Panc1 (cell line): ENCODE measurements around the gene STPG4. TPM values are rescaled to one million over a fixed set of nuclear protein-coding genes. Genes with fewer than 3 reads are reported as not detected.

ENCODE experiments used
- ATAC-seq: fragments of 200-7000 bp; cut with Tn5 transposase; 2 replicates; pipeline ENCODE4 v1.9.1; 2020; ENCODE audit warnings: mild to moderate bottlenecking, moderate library complexity
- BruUV-seq: library from RNA; stranded (reverse); fragments of 400-500 nt; replicated peaks from 2 replicates; lab custom pipeline; 2021; lab: Mats Ljungman, UMichigan
- CTCF ChIA-PET: fragments of 300-600 bp; sonication (Branson Sonifier 250); formaldehyde crosslinking; loops from one replicate; lab custom pipeline; 2022; ENCODE audit warnings: antibody characterized with exemption; lab: Charles Lee
- POLR2A ChIA-PET: fragments of 300-600 bp; sonication (Branson Sonifier 250); formaldehyde crosslinking; loops from one replicate; lab custom pipeline; 2022; ENCODE audit warnings: antibody characterized with exemption; lab: Charles Lee
- DNase-seq: peaks from one replicate; pipeline ENCODE4 v3.0.0-alpha.2; 2010; ENCODE audit warnings: low read depth, low spot score
- H3K27ac ChIP-seq: 2 replicates; pipeline ENCODE4 v1.5.1; 2011; ENCODE audit warnings: mild to moderate bottlenecking, low read length, inconsistent platforms
- H3K27me3 ChIP-seq: fragments of 200-500 bp; sonication (Bioruptor generic); 2 replicates; pipeline ENCODE4 v1.6.0; 2014; ENCODE audit warnings: low read length, inconsistent platforms; ENCODE audit not compliant: control insufficient read depth, insufficient read depth
- H3K36me3 ChIP-seq: fragments of 200-500 bp; sonication (Bioruptor generic); 2 replicates; pipeline ENCODE4 v1.5.1; 2014; ENCODE audit warnings: inconsistent platforms, mild to moderate bottlenecking, low read length, moderate library complexity; ENCODE audit not compliant: control insufficient read depth, insufficient read depth
- H3K4me1 ChIP-seq: 2 replicates; pipeline ENCODE4 v1.5.1; 2011; ENCODE audit warnings: inconsistent platforms, mild to moderate bottlenecking, low read length, moderate library complexity; ENCODE audit not compliant: control insufficient read depth, insufficient read depth
- H3K4me3 ChIP-seq, 2 experiments: 2 replicates each; pipeline ENCODE4 v1.5.1; 2011 to 2012; ENCODE audit warnings: low read depth in 2 of 2, low read length in 2 of 2, mild to moderate bottlenecking in 2 of 2, inconsistent platforms in 1 of 2, moderate library complexity in 1 of 2
- H3K9me3 ChIP-seq: fragments of 200-500 bp; sonication (Bioruptor generic); 2 replicates; pipeline ENCODE4 v1.5.1; 2014; ENCODE audit warnings: low read depth, mild to moderate bottlenecking, inconsistent platforms, low read length, moderate library complexity; ENCODE audit not compliant: control insufficient read depth, insufficient read depth
- POLR2AphosphoS5 ChIP-seq: IDR thresholded peaks from 2 replicates; pipeline ENCODE4 v1.6.1; 2012; ENCODE audit warnings: mild to moderate bottlenecking, low read depth, low read length, moderate library complexity
- SIN3A ChIP-seq: IDR thresholded peaks from 2 replicates; pipeline ENCODE4 v1.6.1; 2012; ENCODE audit warnings: low read depth, mild to moderate bottlenecking, low read length, moderate library complexity, borderline replicate concordance; ENCODE audit not compliant: insufficient read depth
- TCF7L2 ChIP-seq: IDR thresholded peaks from 2 replicates; pipeline ENCODE4 v1.6.1; 2011; ENCODE audit warnings: mild to moderate bottlenecking, low read depth, low read length, inconsistent platforms
- in situ Hi-C: cut with HindIII; loops from 2 replicates; pipeline ENCODE4 v1.10.0; 2016; ENCODE audit warnings: low sequenced_read_pairs, low pct_unique_long_range_greater_than_20kb
- intact Hi-C: fragments of 100-400 bp; cut with micrococcal nuclease; formaldehyde crosslinking; loops from one replicate; pipeline ENCODE4 v1.10.0; 2022; ENCODE audit not compliant: unreplicated experiment
- total RNA-seq: library from RNA; stranded (reverse); gene quantifications from one replicate; pipeline ENCODE4 v1.2.1, GENCODE V29; 2021; ENCODE audit not compliant: unreplicated experiment
- TF ChIP-seq, protein P1 (sequence below), 2 experiments: IDR thresholded peaks; 2 replicates each; pipeline ENCODE4 v1.6.1; 2011 to 2012; ENCODE audit warnings: low read depth in 2 of 2, control low read depth in 1 of 2, low read length in 1 of 2, mild to moderate bottlenecking in 1 of 2, moderate library complexity in 1 of 2; ENCODE audit not compliant: insufficient read depth in 1 of 2
- TF ChIP-seq, protein P2 (sequence below): fragments of 450-650 bp; IDR thresholded peaks from 2 replicates; pipeline ENCODE4 v1.5.1; 2017; ENCODE audit warnings: mild to moderate bottlenecking

Gene STPG4
- total RNA-seq, 1 experiment from 2014 or later: 0.36 TPM

DNA sequence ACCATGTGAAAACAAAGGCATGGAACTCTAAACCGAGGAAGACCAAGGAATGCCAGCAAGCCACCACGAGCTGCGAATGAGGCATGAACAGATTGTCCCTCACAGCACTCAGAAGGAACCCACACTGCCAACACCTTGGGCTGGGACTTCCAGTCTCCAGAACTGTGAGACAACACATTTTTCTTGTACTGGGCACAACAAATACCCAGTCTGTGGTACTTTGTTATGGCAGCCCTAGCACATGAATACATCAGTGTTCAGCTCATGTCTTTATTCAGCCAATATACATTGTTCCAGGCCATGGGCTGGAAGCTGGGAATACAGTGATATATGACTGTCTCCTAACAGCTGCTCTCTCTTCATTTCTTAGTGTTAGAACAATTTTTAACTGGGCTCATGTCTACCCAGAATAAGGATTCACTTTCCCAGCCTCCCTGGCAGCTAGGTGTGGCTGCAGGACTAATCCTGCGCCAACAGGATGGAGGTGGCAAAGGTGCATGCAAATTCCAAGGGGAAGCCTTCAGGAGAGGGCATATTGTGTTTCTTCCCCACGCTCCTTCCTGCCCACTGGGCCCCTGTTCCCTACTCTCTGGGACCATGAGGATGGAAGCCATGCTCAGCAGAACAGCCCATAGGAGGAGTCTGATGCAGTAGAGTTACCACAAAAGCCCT is 59.6 kb downstream of the STPG4 start:
- Histone ChIP-seq H3K36me3 (no peaks in the 10 kb centered on the region), H3K9me3 (no peaks in the 10 kb centered on the region), H3K4me1 (no peaks in the 10 kb centered on the region), H3K27me3 (no peaks in the 10 kb centered on the region), H3K27ac (no peak overlapping the region), H3K4me3 (no peak overlapping the region)
- no TSS peak for BruUV-seq
- in situ Hi-C loops (no loop called here), intact Hi-C loops (no loop called here)
- POLR2A ChIA-PET: no interaction called here
- TF ChIP-seq POLR2AphosphoS5: no peak
- no peak for TF ChIP-seq TCF7L2
- TF ChIP-seq, protein P1, sequence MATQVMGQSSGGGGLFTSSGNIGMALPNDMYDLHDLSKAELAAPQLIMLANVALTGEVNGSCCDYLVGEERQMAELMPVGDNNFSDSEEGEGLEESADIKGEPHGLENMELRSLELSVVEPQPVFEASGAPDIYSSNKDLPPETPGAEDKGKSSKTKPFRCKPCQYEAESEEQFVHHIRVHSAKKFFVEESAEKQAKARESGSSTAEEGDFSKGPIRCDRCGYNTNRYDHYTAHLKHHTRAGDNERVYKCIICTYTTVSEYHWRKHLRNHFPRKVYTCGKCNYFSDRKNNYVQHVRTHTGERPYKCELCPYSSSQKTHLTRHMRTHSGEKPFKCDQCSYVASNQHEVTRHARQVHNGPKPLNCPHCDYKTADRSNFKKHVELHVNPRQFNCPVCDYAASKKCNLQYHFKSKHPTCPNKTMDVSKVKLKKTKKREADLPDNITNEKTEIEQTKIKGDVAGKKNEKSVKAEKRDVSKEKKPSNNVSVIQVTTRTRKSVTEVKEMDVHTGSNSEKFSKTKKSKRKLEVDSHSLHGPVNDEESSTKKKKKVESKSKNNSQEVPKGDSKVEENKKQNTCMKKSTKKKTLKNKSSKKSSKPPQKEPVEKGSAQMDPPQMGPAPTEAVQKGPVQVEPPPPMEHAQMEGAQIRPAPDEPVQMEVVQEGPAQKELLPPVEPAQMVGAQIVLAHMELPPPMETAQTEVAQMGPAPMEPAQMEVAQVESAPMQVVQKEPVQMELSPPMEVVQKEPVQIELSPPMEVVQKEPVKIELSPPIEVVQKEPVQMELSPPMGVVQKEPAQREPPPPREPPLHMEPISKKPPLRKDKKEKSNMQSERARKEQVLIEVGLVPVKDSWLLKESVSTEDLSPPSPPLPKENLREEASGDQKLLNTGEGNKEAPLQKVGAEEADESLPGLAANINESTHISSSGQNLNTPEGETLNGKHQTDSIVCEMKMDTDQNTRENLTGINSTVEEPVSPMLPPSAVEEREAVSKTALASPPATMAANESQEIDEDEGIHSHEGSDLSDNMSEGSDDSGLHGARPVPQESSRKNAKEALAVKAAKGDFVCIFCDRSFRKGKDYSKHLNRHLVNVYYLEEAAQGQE (IDR thresholded peaks at IDR 0.05; ENCODE audit: insufficient read depth in 1 of 2, low read depth in 2 of 2, low read length in 1 of 2): no peak
- TF ChIP-seq, protein P2, sequence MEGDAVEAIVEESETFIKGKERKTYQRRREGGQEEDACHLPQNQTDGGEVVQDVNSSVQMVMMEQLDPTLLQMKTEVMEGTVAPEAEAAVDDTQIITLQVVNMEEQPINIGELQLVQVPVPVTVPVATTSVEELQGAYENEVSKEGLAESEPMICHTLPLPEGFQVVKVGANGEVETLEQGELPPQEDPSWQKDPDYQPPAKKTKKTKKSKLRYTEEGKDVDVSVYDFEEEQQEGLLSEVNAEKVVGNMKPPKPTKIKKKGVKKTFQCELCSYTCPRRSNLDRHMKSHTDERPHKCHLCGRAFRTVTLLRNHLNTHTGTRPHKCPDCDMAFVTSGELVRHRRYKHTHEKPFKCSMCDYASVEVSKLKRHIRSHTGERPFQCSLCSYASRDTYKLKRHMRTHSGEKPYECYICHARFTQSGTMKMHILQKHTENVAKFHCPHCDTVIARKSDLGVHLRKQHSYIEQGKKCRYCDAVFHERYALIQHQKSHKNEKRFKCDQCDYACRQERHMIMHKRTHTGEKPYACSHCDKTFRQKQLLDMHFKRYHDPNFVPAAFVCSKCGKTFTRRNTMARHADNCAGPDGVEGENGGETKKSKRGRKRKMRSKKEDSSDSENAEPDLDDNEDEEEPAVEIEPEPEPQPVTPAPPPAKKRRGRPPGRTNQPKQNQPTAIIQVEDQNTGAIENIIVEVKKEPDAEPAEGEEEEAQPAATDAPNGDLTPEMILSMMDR: no peak
- no peak for TF ChIP-seq SIN3A
- ATAC-seq: no peak
- CTCF ChIA-PET: no interaction called here
- no peak for DNase-seq

DNA sequence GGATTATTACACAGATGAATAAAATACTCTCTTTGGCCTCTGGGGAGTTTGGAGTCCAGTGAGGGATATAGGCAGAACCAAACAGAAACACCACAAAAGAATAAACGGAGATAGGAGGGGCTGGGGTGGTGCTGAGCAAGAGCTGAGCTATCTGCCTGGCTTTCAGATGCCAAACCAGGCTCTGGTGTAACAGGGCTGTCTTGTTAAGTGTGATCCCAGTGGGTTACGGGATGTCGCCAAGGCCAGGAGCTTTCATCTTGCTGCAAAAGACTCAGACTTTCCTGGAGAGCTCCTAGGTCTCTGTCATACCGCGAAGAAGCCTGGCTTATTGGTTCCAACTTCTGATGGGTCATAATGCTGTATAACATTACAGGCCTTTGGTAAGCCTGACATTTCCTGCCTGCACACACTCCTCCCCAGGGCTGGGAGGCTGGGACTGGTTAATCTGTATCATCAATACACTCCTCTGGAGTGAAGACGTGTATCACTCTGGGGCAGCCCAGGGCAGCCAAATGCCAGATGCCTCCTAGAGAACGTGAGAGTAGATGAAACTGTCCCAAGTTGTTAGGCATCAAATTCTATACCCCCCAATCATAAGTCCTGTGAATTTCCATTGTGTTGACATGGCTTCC is 60.5 kb downstream of the STPG4 start:
- intact Hi-C loops (no loop called here), in situ Hi-C loops (no loop called here)
- CTCF ChIA-PET: no interaction called here
- BruUV-seq: no TSS peak
- H3K4me3 ChIP-seq: no peak overlapping the region
- no peaks in the 10 kb centered on the region for H3K27me3 ChIP-seq
- H3K9me3 ChIP-seq: no peaks in the 10 kb centered on the region
- POLR2A ChIA-PET: interaction anchor here (0.6 kb wide), 2 partner anchors 18 to 444 kb away, joined by 3 to 11 read pairs; no protein-coding TSS in a partner anchor
- no peak for TF ChIP-seq POLR2AphosphoS5
- H3K27ac ChIP-seq: no peak overlapping the region
- ATAC-seq: no peak
- no peaks in the 10 kb centered on the region for H3K4me1 ChIP-seq
- H3K36me3 ChIP-seq: no peaks in the 10 kb centered on the region
- DNase-seq: no peak

DNA sequence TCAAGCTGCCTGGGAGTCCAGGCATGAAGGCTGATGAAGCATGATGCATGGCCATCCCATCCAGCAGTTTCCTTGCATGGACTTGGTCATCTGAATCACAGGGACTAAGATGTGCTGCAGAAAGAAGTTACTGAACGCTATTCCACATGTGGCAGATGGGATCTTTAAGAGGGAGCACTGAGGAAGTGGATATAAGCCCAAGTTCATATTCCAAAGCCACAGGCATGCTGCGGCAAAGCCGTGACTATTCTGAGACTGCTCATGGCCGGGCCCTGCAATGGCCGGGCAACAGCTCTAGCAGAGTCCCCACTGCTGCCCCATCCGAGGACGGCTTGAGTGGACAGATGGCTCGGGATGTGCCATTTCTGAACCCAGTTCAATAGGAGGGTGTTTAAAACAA is 61.5 kb downstream of the STPG4 start:
- H3K4me1 ChIP-seq: no peaks in the 10 kb centered on the region
- no peaks in the 10 kb centered on the region for H3K9me3 ChIP-seq
- ATAC-seq: no peak
- no TSS peak for BruUV-seq
- POLR2A ChIA-PET: interaction anchor here (0.6 kb wide), 1 partner anchor 17 kb away, joined by 11 read pairs; no protein-coding TSS in a partner anchor
- TF ChIP-seq, protein P1 (IDR thresholded peaks at IDR 0.05; ENCODE audit: insufficient read depth in 1 of 2, low read depth in 2 of 2, low read length in 1 of 2): no peak
- no peak for DNase-seq
- CTCF ChIA-PET: no interaction called here
- in situ Hi-C loops (no loop called here), intact Hi-C loops (no loop called here)
- no peaks in the 10 kb centered on the region for H3K36me3 ChIP-seq
- no peaks in the 10 kb centered on the region for H3K27me3 ChIP-seq
- H3K27ac ChIP-seq: no peak overlapping the region
- no peak overlapping the region for H3K4me3 ChIP-seq
